DMS114 treated with DMSO at 0.1 percent for 48 hours (cell line): Measurements from ENCODE around the gene MYOD1.

ENCODE experiments used
- DNase-seq: peaks from one replicate; lab custom pipeline; 2025; ENCODE audit not compliant: unreplicated experiment; lab: John Stamatoyannopoulos, UW

Gene MYOD1

DNA sequence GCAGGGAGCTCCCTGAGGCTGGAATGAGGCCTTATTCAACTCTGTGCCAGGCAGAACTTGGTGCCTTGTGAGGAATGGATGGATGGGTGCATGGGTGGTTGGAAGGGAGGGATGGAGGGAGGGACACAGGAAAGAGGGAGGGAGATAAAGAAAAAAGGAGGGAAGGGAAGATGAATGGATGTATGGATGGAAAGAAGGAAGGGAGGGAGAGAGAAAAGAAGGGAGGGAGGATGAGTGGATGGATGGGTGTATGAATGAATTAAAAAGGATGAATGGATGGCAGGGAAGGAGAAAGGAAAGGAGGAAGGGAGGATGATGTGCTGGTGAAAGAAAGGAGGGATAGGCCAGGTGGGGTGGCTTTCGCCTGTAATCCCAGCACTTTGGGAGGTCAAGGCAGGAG, 49.8 kb downstream of the MYOD1 start:
- no peak for DNase-seq

DNA sequence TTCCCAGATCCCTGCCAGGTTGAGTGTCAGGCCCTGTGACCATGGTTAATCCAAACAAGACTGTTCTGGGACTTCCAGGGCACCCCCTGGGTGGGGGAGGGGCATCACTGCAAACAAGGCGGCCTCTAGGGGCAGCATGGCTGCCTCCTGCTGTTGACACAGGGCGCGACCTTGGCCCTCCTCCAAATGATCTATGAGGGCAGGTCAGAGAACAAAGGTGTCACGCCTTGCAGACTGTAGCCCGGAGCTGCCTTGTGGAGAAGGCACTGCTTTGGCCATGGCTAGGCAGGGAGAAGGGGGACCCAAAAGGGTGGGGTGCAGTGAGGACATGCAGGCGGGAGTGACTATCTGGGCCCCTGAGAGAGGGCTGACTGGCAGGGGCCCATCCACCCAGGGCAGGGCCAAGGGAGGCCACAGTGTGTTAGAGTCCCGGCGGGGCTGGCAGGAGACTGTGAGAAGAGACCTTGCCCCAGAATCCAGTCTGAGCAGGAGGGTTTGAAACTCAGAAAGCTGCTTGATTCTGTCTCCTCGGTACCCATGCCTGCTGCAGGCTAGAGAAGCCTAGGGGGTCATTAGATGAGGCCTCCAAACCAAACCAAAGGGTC, 50.8 kb downstream of the MYOD1 start:
- no peak for DNase-seq

DNA sequence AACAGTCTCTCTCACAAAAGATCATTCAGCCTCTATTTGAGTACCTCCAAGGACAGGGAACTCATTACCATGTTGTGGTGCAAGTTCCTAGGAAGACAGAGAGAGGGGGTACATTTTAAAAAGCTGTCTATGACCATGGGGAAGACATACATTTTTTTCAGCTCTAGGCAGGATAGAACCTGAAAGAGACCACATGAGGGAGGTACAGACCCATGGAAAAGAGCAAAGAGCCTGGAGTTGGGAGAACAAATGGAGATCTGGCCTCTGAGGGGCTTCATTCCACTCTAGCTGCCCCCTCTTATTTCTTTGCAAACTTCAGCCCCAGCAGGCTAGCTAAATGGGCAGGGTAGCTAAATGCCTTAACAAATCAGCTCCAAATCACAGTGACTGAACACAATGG, 51.5 kb downstream of the MYOD1 start:
- no peak for DNase-seq

DNA sequence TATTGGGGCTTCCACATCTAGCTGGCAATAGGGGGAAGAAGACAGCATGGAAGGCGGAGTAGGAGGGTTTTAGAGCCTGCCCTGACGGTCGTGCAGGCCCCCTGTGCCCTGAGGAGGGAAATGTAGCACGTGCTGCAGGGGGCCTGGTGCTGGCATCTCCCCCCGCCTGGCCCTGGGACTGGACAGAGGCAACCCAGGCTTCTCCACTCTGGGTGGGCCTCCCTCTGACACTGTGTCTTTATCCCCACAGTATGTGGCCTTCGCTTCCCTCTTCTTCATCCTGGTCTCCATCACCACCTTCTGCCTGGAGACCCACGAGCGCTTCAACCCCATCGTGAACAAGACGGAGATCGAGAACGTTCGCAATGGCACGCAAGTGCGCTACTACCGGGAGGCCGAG, 52.0 kb downstream of the MYOD1 start:
- no peak for DNase-seq
